ENCODE measurements around the gene AHNAK. TPM values are rescaled to one million over a fixed set of nuclear protein-coding genes. Genes with fewer than 3 reads are reported as not detected.

Gene AHNAK
- total and polyA plus RNA-seq, 2 of the 8 experiments (the other 6 are each of a cell fraction or from before 2014, with no cell fraction given) = 2.0 to 5.8 TPM

- TF ChIP-seq KDM5A (IDR thresholded peaks at IDR 0.05; ENCODE audit: low read length) = no peak
- no peak for TF ChIP-seq SIRT6 (IDR thresholded peaks at IDR 0.05; ENCODE audit: low read length)
- no peak for TF ChIP-seq TEAD4 (IDR thresholded peaks at IDR 0.05; ENCODE audit: low read depth, low read length)
- TF ChIP-seq ATF3 (IDR thresholded peaks at IDR 0.05; ENCODE audit: insufficient read depth, low read depth, low read length) = no peak
- no peak for TF ChIP-seq CTCF (IDR thresholded peaks at IDR 0.05; ENCODE audit: control extremely low read depth in 1 of 3, insufficient read depth in 1 of 3, low read depth in 1 of 3, low read length in 3 of 3)
- TF ChIP-seq MAFK (IDR thresholded peaks at IDR 0.05; ENCODE audit: low read depth, low read length) = no peak
- TF ChIP-seq SIX5 (IDR thresholded peaks at IDR 0.05; ENCODE audit: low read depth, low read length) = no peak
Measured at GRCh38 chr11:62390237-62390636, 156.4 kb downstream of the AHNAK start (continued).
